Stimulated activated naive CD4-positive, alpha-beta T cell (primary cell): ENCODE data around the gene SERPING1.

Experiments
- DNase-seq, 6 experiments: peaks; one replicate each; lab custom pipeline; 2025; lab: John Stamatoyannopoulos, UW

SERPING1 gene

DNA sequence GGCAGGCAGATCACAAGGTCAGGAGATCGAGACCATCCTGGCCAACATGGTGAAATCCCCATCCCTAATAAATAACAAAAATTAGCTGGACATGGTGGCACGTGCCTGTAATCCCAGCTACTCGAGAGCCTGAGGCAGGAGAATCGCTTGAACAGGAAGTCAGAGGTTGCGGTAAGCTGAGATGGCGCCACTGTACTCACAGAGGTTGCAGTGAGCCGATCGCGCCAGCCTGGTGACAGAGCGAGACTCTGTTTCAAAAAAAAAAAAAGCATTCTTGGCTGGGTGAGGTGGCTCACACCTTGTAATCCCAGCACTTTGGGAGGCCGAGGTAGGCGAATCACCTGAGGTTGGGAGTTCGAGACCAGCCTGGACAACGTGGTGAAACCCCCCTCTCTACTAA is 54.7 kb downstream of the SERPING1 start:
- peak in 4 of 6 experiments; percentile 14 to 38 (median 30) for DNase-seq

GRCh38 chr11:57652662-57653061 is 55.2 kb downstream of the SERPING1 start:
- no peak for DNase-seq

- no peak for DNase-seq
Measured at GRCh38 chr11:57653163-57653562, 55.7 kb downstream of the SERPING1 start.

- no peak for DNase-seq
Measured at GRCh38 chr11:57656885-57657193, 59.4 kb downstream of the SERPING1 start.

DNA sequence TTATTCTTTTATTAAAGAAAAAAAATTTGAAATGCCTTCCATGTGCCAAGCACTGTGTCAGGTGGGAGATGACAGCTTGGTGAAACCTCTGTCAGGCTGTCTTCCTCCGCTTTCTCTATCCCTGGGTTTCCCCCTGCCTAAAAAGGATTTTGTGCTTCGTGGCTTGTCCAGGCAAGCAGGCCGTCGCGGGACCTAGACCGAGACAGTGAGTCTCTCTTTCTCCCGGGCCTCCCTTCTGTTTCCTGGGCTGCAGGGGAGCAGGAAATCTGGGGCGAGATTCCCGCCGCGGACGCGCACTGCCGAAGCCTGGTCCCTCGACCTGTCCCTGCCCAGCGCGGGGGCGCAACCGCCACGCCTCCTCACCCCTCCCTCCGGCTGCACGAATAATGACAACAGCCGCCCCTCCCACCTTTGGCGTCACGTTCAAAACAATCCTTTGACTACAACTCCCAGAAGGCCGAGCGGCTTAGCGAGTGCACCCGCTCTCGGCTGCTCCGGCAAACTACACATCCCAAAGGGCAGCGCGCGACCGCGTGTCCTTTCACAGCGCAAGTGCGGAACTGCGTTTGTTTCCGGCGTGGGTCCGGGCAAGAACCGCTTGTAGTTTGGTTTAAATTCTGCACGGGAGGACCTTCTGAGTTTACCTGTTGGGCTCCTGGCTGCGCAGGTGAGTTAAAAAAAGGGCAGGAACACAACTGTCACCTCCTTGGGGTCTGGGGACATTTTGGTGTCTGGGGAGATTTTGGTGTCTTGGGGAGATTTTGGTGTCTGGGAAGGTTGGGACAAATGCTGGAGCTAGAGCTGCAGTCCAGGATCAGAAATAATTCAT is 59.9 kb downstream of the SERPING1 start, which contains the start of gene CLP1:
Gene CLP1, plus strand, starts transcription at position 569 of the 829 bp plus-strand sequence. CDS start 1,715 bp downstream, outside the sequence.
- peak; percentile 96 to 99 (median 97) for DNase-seq

- DNase-seq, result peak in 1 of 6 experiments; percentile 30
Measured at GRCh38 chr11:57658023-57658361, 60.5 kb downstream of the SERPING1 start.

DNA sequence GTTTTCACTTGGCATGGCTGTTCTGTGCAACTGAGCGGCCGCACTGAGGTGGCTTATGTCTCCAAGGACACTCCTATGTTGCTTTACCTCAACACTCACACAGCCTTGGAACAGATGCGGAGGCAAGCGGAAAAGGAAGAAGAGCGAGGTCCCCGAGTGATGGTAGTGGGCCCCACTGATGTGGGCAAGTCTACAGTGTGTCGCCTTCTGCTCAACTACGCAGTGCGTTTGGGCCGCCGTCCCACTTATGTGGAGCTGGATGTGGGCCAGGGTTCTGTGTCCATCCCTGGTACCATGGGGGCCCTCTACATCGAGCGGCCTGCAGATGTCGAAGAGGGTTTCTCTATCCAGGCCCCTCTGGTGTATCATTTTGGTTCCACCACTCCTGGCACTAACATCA is 62.2 kb downstream of the SERPING1 start:
- no peak for DNase-seq

GRCh38 chr11:57662893-57663292 is 65.4 kb downstream of the SERPING1 start:
- DNase-seq, result peak in 1 of 6 experiments; percentile 3

GRCh38 chr11:57663975-57664374 is 66.5 kb downstream of the SERPING1 start:
- DNase-seq, result no peak
